HEK293T (cell line): ENCODE data around the gene PROK1.

ENCODE experiments used
- ARNT ChIP-seq: fragments of 450-650 bp; IDR thresholded peaks from 2 replicates; pipeline ENCODE4 v1.6.1; 2017; ENCODE audit warnings: mild to moderate bottlenecking
- FOXM1 ChIP-seq: fragments of 450-650 bp; IDR thresholded peaks from 2 replicates; pipeline ENCODE4 v1.6.1; 2017; ENCODE audit warnings: mild to moderate bottlenecking, borderline replicate concordance

DNA sequence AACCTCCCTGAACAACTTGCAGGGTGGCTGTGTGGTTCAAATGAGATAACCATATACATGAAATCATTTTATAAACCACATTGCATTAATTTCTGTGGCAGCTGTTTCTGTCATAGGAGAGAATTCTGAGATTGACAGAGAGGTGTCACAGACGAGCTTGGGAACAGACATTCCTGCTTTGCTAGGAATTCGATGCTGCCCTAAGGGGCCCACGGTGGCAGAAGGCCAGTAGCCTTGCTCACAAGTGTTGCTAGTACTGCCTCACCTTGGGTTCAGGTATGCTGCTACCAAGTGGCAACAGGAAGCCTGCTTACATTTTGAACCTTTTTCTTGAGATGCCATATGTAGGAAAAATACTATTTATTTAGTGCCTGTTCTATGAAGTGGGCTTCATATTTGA, 54.6 kb downstream of the PROK1 start:
- TF ChIP-seq ARNT (no peak), FOXM1 (no peak)
